Ascending aorta (tissue), 2 donors: Measurements from ENCODE around the gene HECW1. TPM values are rescaled to one million over a fixed set of nuclear protein-coding genes. Genes with fewer than 3 reads are reported as not detected.

Experiments
- DNase-seq, 2 donors: peaks; one replicate each; pipeline ENCODE4 v3.0.0-alpha.2; 2019; ENCODE audit warnings: low spot score in 2 of 2
- H3K27ac ChIP-seq, 2 donors: fragments of 200-600 bp; sonication (generic); one replicate each; pipeline ENCODE4 v1.5.1; 2016 to 2017; ENCODE audit warnings: mild to moderate bottlenecking in 1 of 2
- H3K27me3 ChIP-seq: fragments of 200-600 bp; sonication (generic); one replicate; pipeline ENCODE4 v1.5.1; 2017
- H3K36me3 ChIP-seq, 2 donors: fragments of 200-600 bp; sonication (generic); one replicate each; pipeline ENCODE4 v1.5.1; 2016
- H3K4me1 ChIP-seq, 2 donors: fragments of 200-600 bp; sonication (generic); one replicate each; pipeline ENCODE4 v1.5.1; 2016 to 2017; ENCODE audit warnings: mild to moderate bottlenecking in 1 of 2
- H3K4me3 ChIP-seq, 2 donors: fragments of 200-600 bp; sonication (generic); one replicate each; pipeline ENCODE4 v1.5.1; 2016 to 2017; ENCODE audit warnings: mild to moderate bottlenecking in 1 of 2
- H3K9me3 ChIP-seq, 2 donors: fragments of 200-600 bp; sonication (generic); one replicate each; pipeline ENCODE4 v1.5.1; 2016
- intact Hi-C: fragments of 100-400 bp; cut with DNase I; formaldehyde crosslinking; loops from one replicate; pipeline ENCODE4 v1.15.1; 2023
- total RNA-seq: library from RNA; depleted of rRNA; stranded (reverse); fragments of >200 nt; gene quantifications from one replicate; pipeline ENCODE4 v1.1.0, GENCODE V29; 2016
- TF ChIP-seq, protein P1 (sequence below), 3 experiments: fragments of 200-600 bp in 2 of 3; fragments of 450-650 bp in 1 of 3; sonication (generic) in 2 of 3; IDR thresholded peaks; one replicate each; pipeline ENCODE4 v1.5.1; 2016 to 2019; ENCODE audit warnings: antibody characterized with exemption in 3 of 3, mild to moderate bottlenecking in 1 of 3, moderate library complexity in 1 of 3

Gene HECW1
- total RNA-seq, 1 donor from 2014 or later, result not detected

DNA sequence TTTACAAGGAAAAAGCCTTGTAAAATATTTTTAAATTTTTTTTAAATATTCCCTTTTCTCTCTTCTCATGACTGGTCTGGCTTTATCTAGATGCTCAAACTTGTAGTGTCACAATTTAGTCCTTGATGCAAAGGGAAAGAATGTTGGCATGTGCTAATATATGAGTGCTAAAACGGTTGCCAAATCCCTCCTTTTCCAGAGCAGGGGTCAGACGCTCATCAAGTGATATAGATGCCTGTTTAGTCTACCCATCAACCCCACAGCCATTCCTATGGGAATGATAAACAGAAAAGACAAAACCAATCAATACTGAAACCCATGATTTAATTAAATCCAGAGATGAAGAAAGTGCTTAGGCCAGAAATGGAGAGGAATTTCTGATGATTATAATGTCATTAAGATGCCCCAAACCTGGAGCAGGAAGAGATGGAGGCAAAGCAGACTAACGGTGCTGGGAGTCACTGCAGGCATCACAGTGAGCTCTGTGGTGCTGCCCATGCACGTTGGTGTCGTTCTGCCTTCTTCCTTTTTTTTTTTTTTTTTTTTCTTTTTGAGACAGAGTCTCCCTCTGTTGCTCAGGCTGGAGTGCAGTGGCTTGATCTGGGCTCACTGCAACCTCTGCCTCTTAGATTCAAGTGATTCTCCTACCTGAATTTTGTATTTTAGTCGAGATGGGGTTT, 260.4 kb downstream of the HECW1 start:
- H3K36me3 ChIP-seq, result no peaks in the 10 kb centered on the region
- TF ChIP-seq, protein P1, sequence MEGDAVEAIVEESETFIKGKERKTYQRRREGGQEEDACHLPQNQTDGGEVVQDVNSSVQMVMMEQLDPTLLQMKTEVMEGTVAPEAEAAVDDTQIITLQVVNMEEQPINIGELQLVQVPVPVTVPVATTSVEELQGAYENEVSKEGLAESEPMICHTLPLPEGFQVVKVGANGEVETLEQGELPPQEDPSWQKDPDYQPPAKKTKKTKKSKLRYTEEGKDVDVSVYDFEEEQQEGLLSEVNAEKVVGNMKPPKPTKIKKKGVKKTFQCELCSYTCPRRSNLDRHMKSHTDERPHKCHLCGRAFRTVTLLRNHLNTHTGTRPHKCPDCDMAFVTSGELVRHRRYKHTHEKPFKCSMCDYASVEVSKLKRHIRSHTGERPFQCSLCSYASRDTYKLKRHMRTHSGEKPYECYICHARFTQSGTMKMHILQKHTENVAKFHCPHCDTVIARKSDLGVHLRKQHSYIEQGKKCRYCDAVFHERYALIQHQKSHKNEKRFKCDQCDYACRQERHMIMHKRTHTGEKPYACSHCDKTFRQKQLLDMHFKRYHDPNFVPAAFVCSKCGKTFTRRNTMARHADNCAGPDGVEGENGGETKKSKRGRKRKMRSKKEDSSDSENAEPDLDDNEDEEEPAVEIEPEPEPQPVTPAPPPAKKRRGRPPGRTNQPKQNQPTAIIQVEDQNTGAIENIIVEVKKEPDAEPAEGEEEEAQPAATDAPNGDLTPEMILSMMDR (IDR thresholded peaks at IDR 0.05), result no peak
- H3K4me1 ChIP-seq, result no peaks in the 10 kb centered on the region
- intact Hi-C loops, result no loop called here
- no peak for DNase-seq
- no peaks in the 10 kb centered on the region for H3K27me3 ChIP-seq
- no peak overlapping the region for H3K4me3 ChIP-seq
- H3K9me3 ChIP-seq, result no peaks in the 10 kb centered on the region
- no peak overlapping the region for H3K27ac ChIP-seq

DNA sequence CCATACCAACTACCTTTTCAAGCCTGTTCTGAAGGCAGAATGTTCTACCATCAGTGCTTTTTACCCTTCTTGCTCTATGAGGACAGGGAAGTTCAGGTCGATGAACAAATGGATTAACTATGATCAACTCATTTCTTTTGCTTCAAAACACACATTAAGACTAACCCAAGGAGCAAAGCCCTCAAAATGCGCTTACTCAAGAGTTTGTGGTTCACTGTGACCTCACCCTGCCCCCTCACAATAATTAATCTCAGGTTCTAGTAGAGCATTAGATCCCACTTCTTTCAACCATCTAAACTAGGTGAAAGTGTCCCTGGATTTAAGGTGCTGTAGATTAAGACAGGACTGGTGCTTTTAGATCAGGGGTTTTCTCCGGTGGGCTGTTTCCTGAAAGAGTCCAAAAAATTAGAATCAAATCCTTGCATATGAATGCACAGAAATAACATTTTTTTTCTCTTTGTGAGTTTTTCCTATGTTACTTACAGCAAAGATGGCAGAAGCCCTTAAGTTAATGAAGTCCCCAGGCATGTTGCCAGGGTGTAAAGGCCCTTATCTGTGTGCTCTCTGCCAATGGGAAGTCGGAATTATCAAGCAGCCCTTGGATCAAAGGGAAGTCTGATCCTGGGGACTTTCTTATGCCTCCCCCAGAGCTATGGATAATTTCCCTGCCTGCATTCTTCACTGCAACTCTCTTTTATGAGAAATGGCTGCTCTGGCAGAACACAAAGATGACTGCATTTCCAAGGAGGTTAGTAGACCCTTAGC, 264.9 kb downstream of the HECW1 start:
- no peak for DNase-seq
- Histone ChIP-seq H3K4me1 (no peaks in the 10 kb centered on the region), H3K36me3 (no peaks in the 10 kb centered on the region), H3K9me3 (no peaks in the 10 kb centered on the region), H3K4me3 (no peak overlapping the region), H3K27me3 (no peaks in the 10 kb centered on the region), H3K27ac (no peak overlapping the region)
- intact Hi-C loops, result no loop called here
- TF ChIP-seq, protein P1 (IDR thresholded peaks at IDR 0.05), result no peak

DNA sequence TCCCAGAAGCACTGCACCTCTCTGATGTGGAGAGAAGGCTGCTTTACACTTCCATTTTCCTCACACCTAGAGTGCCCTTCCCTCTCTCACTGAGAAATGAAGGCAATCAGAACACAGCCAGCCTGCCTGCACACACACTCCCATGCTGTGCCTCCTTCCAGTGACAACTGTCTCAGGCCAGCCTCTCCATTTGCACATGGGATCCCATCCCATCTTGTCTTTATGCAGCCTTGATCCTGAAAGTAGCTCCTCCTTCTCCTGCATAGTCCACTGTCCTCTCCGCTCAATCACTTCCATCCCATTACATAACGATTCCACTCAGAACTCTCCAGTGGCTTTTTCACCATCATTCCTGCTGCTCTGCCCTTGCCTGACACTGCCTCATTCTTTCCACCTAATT, 266.8 kb downstream of the HECW1 start:
- TF ChIP-seq, protein P1 (IDR thresholded peaks at IDR 0.05), result no peak
- no peaks in the 10 kb centered on the region for H3K36me3 ChIP-seq
- H3K4me3 ChIP-seq, result no peak overlapping the region

DNA sequence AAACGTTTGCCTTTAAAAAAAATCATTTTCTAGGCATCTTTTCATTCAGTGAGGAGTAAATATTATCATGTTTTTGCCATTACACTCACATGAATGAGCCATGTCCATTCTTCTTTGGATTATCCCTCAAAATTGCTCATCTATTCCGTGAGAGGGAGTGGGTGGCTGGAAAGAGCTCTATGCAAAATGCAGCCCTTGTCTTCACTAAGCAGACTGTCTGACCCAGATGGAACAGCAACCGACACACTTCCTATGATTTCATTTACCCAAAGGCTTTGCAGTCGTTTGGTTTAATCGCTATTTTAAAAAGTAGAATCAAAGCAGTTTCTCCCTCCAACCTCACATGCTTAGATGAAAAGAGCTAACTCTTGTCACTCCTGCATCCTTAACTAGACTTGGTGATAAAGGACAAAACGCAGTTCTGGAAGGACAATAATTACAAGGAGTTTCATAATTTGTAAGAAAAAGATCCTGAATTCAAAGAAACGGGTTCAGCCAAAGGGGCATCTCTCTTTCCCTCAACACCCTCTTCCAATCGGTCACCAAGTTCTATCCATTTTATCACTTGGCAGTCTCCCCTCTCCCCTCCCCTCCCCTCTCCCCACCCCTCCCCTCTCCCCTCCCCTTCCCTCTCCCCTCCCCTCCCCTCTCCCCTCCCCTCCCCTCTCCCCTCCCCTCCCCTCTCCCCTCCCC, 272.3 kb downstream of the HECW1 start:
- Histone ChIP-seq H3K27me3 (no peaks in the 10 kb centered on the region), H3K36me3 (no peaks in the 10 kb centered on the region), H3K4me1 (no peaks in the 10 kb centered on the region), H3K4me3 (no peak overlapping the region), H3K27ac (no peak overlapping the region), H3K9me3 (no peaks in the 10 kb centered on the region)
- TF ChIP-seq, protein P1 (IDR thresholded peaks at IDR 0.05), result no peak
- intact Hi-C loops, result no loop called here
- no peak for DNase-seq

More for the DNA sequence above, 266.8 kb downstream of the HECW1 start:
- no peaks in the 10 kb centered on the region for H3K9me3 ChIP-seq
- H3K27ac ChIP-seq, result no peak overlapping the region
- no peaks in the 10 kb centered on the region for H3K4me1 ChIP-seq
- no peak for DNase-seq
- H3K27me3 ChIP-seq, result no peaks in the 10 kb centered on the region
- intact Hi-C loops, result no loop called here

DNA sequence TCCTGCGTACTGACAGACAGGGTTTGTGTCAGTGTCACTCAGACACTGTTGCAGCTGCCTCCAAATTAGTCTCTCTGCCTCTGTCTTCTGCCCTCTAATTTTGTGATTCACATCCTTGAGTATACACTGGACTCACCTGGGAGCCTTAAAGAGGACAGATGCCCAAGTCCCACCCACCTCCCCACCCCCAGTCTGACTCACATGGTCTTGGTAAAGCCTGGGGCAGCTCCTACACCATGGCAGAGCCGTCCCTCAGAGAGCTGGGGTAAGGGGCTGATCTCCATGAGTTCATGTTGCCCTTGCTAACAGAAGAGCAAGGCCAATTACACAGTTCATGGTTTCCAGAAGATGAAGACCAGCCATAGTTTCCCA, 272.8 kb downstream of the HECW1 start:
- DNase-seq, result no peak
- Histone ChIP-seq H3K4me3 (no peak overlapping the region), H3K4me1 (no peaks in the 10 kb centered on the region), H3K27me3 (no peaks in the 10 kb centered on the region), H3K36me3 (no peaks in the 10 kb centered on the region), H3K27ac (no peak overlapping the region), H3K9me3 (no peaks in the 10 kb centered on the region)
- intact Hi-C loops, result no loop called here
- TF ChIP-seq, protein P1 (IDR thresholded peaks at IDR 0.05), result no peak
